ENCODE measurements around the gene VAC14. TPM values are rescaled to one million over a fixed set of nuclear protein-coding genes. Genes with fewer than 3 reads are reported as not detected.

The VAC14 gene
- total RNA-seq, 1 experiment from 2014 or later, result 49.9 TPM

- Histone ChIP-seq H3K23me2 (ENCODE audit: insufficient read length, low read depth, low read length, poor library complexity, severe bottlenecking) (no peaks in the 10 kb centered on the region), H3K14ac (ENCODE audit: insufficient read depth, low read length) (no peak overlapping the region), H2BK15ac (ENCODE audit: low read depth, low read length) (no peak overlapping the region), H3K56ac (ENCODE audit: insufficient read length, low read depth, low read length) (no peak overlapping the region), H4K20me1 (ENCODE audit: control insufficient read depth, insufficient read depth, insufficient read length) (no peaks in the 10 kb centered on the region), H3K79me2 (ENCODE audit: insufficient read depth, low read length) (no peaks in the 10 kb centered on the region), H3K23ac (ENCODE audit: insufficient read length, low read depth, low read length) (no peak overlapping the region), H2BK12ac (ENCODE audit: insufficient read length, low read depth, low read length) (no peak overlapping the region), H4K5ac (ENCODE audit: insufficient read length, low read depth, low read length) (no peak overlapping the region), H2AK5ac (ENCODE audit: insufficient read length, low read length) (no peak overlapping the region), H2AFZ (ENCODE audit: low read length) (no peak overlapping the region), H3K9me3 (ENCODE audit: control insufficient read depth, low read depth, low read length) (no peaks in the 10 kb centered on the region), H3K79me1 (ENCODE audit: insufficient read depth, low read depth, low read length, poor library complexity, severe bottlenecking) (no peaks in the 10 kb centered on the region), H2BK5ac (ENCODE audit: insufficient read length, low read length) (no peak overlapping the region), H3K9ac (ENCODE audit: extremely low read depth, insufficient read length, low read length) (no peak overlapping the region), H3K27me3 (ENCODE audit: insufficient read depth, low read length) (no peaks in the 10 kb centered on the region), H3K4me1 (ENCODE audit: insufficient read depth, low read length) (peaks cover 6% of the 10 kb centered on the region; the same call in 1 of the 2 replicates), H3K27ac (ENCODE audit: insufficient read length, low read depth, low read length) (no peak overlapping the region), H4K91ac (ENCODE audit: insufficient read length, low read depth, low read length) (no peak overlapping the region), H3K4me2 (ENCODE audit: insufficient read depth, insufficient read length, low read length) (no peak overlapping the region), H4K8ac (replicated peaks; ENCODE audit: insufficient read length, low read depth, low read length) (no peak overlapping the region), H2BK20ac (ENCODE audit: low read depth, low read length, poor library complexity, severe bottlenecking) (no peak overlapping the region), H2BK120ac (ENCODE audit: low read depth, low read length, poor library complexity, severe bottlenecking) (no peak overlapping the region), H3K18ac (ENCODE audit: insufficient read length, low read depth, low read length) (no peak overlapping the region), H3K4ac (ENCODE audit: low read depth, low read length) (no peak overlapping the region), H3T11ph (ENCODE audit: low read length) (no peak overlapping the region)
- Mint-ChIP-seq H3K27me3 (ENCODE audit: low read depth) (no peaks in the 10 kb centered on the region; the same call in 1 of the 2 replicates), H3K27ac (peak overlapping the region in 2 of 3 experiments; percentile 42 to 89; a peak in 4 of 7 replicates), H3K4me1 (peaks cover 20% of the 10 kb centered on the region in 2 experiments), H3K9me3 (no peaks in the 10 kb centered on the region), H3K36me3 (ENCODE audit: insufficient read depth in 1 of 3, low read depth in 3 of 3) (peaks cover 8 to 48% (median 31%) of the 10 kb centered on the region in 3 experiments; a peak in 6 of 7 replicates), H3K4me3 (no peak overlapping the region)
- no peak for DNase-seq
- TF ChIP-seq, protein P1, sequence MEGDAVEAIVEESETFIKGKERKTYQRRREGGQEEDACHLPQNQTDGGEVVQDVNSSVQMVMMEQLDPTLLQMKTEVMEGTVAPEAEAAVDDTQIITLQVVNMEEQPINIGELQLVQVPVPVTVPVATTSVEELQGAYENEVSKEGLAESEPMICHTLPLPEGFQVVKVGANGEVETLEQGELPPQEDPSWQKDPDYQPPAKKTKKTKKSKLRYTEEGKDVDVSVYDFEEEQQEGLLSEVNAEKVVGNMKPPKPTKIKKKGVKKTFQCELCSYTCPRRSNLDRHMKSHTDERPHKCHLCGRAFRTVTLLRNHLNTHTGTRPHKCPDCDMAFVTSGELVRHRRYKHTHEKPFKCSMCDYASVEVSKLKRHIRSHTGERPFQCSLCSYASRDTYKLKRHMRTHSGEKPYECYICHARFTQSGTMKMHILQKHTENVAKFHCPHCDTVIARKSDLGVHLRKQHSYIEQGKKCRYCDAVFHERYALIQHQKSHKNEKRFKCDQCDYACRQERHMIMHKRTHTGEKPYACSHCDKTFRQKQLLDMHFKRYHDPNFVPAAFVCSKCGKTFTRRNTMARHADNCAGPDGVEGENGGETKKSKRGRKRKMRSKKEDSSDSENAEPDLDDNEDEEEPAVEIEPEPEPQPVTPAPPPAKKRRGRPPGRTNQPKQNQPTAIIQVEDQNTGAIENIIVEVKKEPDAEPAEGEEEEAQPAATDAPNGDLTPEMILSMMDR (conservative IDR thresholded peaks at IDR 0.05), result peak; percentile 24; the same call in 2 of the 3 replicates
- WGBS (ENCODE audit: extremely low coverage, insufficient read length, low lambda C conversion rate), result no CpG with 5 or more reads among the region's 9 CpGs
Measured at GRCh38 chr16:70759666-70760065, 41.3 kb downstream of the VAC14 start.
